Smooth muscle cell (in vitro differentiated cells): Measurements from ENCODE around the gene QRICH1. TPM values are rescaled to one million over a fixed set of nuclear protein-coding genes. Genes with fewer than 3 reads are reported as not detected.

ENCODE experiments used
- DNase-seq: peaks from one replicate; lab custom pipeline; 2025; ENCODE audit not compliant: unreplicated experiment; lab: John Stamatoyannopoulos, UW
- H2AFZ ChIP-seq: fragments of 200-600 bp; sonication (generic); 2 replicates; pipeline ENCODE4 v1.6.0; 2016; ENCODE audit warnings: antibody characterized with exemption, low read depth, mild to moderate bottlenecking
- H3F3A ChIP-seq: fragments of 200-600 bp; sonication (generic); 2 replicates; pipeline ENCODE4 v1.6.0; 2017; ENCODE audit warnings: antibody characterized with exemption, low read depth
- H3K27ac ChIP-seq: fragments of 200-600 bp; sonication (generic); 2 replicates; pipeline ENCODE4 v1.5.1; 2016; ENCODE audit warnings: low read depth, mild to moderate bottlenecking
- H3K27me3 ChIP-seq: fragments of 200-600 bp; sonication (generic); 2 replicates; pipeline ENCODE4 v1.6.1; 2016; ENCODE audit warnings: low read depth, mild to moderate bottlenecking
- H3K36me3 ChIP-seq: fragments of 200-600 bp; sonication (generic); 2 replicates; pipeline ENCODE4 v1.5.1; 2016; ENCODE audit warnings: low read depth
- H3K4me1 ChIP-seq: fragments of 200-600 bp; sonication (generic); 2 replicates; pipeline ENCODE4 v1.5.1; 2016; ENCODE audit warnings: low read depth
- H3K4me2 ChIP-seq: fragments of 200-600 bp; sonication (generic); 2 replicates; pipeline ENCODE4 v1.6.0; 2016; ENCODE audit warnings: mild to moderate bottlenecking
- H3K4me3 ChIP-seq: fragments of 200-600 bp; sonication (generic); 2 replicates; pipeline ENCODE4 v1.5.1; 2016; ENCODE audit warnings: mild to moderate bottlenecking
- H3K79me2 ChIP-seq: fragments of 200-600 bp; sonication (generic); 2 replicates; pipeline ENCODE4 v1.6.0; 2016; ENCODE audit warnings: low read depth, mild to moderate bottlenecking
- H3K9ac ChIP-seq: fragments of 200-600 bp; sonication (generic); 2 replicates; pipeline ENCODE4 v1.6.0; 2016; ENCODE audit warnings: low read depth
- H3K9me3 ChIP-seq: fragments of 200-600 bp; sonication (generic); replicated peaks from 2 replicates; pipeline ENCODE4 v1.5.1; 2016; ENCODE audit warnings: low read depth
- H4K20me1 ChIP-seq: fragments of 200-600 bp; sonication (generic); 2 replicates; pipeline ENCODE4 v1.6.0; 2016; ENCODE audit warnings: low read depth
- CTCF ChIP-seq: fragments of 200-600 bp; sonication (generic); IDR thresholded peaks from 2 replicates; pipeline ENCODE4 v1.5.1; 2017; ENCODE audit warnings: borderline replicate concordance, mild to moderate bottlenecking, antibody characterized with exemption; ENCODE audit not compliant: insufficient read depth, poor library complexity, severe bottlenecking
- WGBS: methylation state at CpG from one replicate; pipeline ENCODE4 v1.1.7; 2016; ENCODE audit warnings: low lambda C conversion rate; 5-methylcytosine and 5-hydroxymethylcytosine counted together
- polyA plus RNA-seq: library from polyadenylated mRNA; unstranded; fragments of >200 nt; fragmentation: Nextera tagmentation; extraction: Ambion mirVana; gene quantifications from 2 replicates; pipeline ENCODE4 v1.2.1, GENCODE V29; 2016
- total RNA-seq: library from RNA; depleted of rRNA; stranded (reverse); fragments of >200 nt; gene quantifications from 2 replicates; pipeline ENCODE4 v1.2.3, GENCODE V29; 2014

The QRICH1 gene
- total and polyA plus RNA-seq, 2 experiments from 2014 or later: 38.2 to 62.0 TPM

GRCh38 chr3:49124203-49124602 lies 30.3 kb upstream of the QRICH1 start:
- no peaks in the 10 kb centered on the region for H3K27me3 ChIP-seq
- no peak overlapping the region for H2AFZ ChIP-seq
- peaks cover 5% of the 10 kb centered on the region for H3K4me1 ChIP-seq
- peaks cover 17% of the 10 kb centered on the region for H3K79me2 ChIP-seq
- H3K4me2 ChIP-seq: no peak overlapping the region
- no peak for DNase-seq
- H3F3A ChIP-seq: peaks cover 15% of the 10 kb centered on the region
- H3K36me3 ChIP-seq: no peaks in the 10 kb centered on the region
- no peaks in the 10 kb centered on the region for H3K9me3 ChIP-seq
- no peak overlapping the region for H3K27ac ChIP-seq
- WGBS: 96% methylated on average over 7 of the region's 7 CpGs
- H3K9ac ChIP-seq: no peak overlapping the region
- TF ChIP-seq CTCF: no peak
- no peak overlapping the region for H3K4me3 ChIP-seq
- H4K20me1 ChIP-seq: no peaks in the 10 kb centered on the region

GRCh38 chr3:49123687-49124086 lies 29.8 kb upstream of the QRICH1 start:
- no peak overlapping the region for H3K27ac ChIP-seq
- 98% methylated on average over 17 of the region's 17 CpGs for WGBS
- H3K4me2 ChIP-seq: no peak overlapping the region
- no peak overlapping the region for H3K9ac ChIP-seq
- DNase-seq: no peak
- H3K79me2 ChIP-seq: peaks cover 21% of the 10 kb centered on the region
- no peak overlapping the region for H2AFZ ChIP-seq
- H3K36me3 ChIP-seq: no peaks in the 10 kb centered on the region
- H3F3A ChIP-seq: peaks cover 15% of the 10 kb centered on the region
- no peaks in the 10 kb centered on the region for H3K9me3 ChIP-seq
- peaks cover 5% of the 10 kb centered on the region for H3K4me1 ChIP-seq
- TF ChIP-seq CTCF: no peak
- no peak overlapping the region for H3K4me3 ChIP-seq
- no peaks in the 10 kb centered on the region for H4K20me1 ChIP-seq
- H3K27me3 ChIP-seq: no peaks in the 10 kb centered on the region

GRCh38 chr3:49122886-49123545 lies 29.1 kb upstream of the QRICH1 start:
- Histone ChIP-seq H3K36me3 (no peaks in the 10 kb centered on the region), H3K79me2 (peaks cover 26% of the 10 kb centered on the region), H3K4me2 (no peak overlapping the region), H3K9ac (no peak overlapping the region), H2AFZ (no peak overlapping the region), H4K20me1 (no peaks in the 10 kb centered on the region), H3K4me3 (no peak overlapping the region), H3F3A (peaks cover 15% of the 10 kb centered on the region), H3K4me1 (peaks cover 5% of the 10 kb centered on the region), H3K9me3 (no peaks in the 10 kb centered on the region), H3K27ac (no peak overlapping the region), H3K27me3 (no peaks in the 10 kb centered on the region)
- 97% methylated on average over 17 of the region's 17 CpGs for WGBS
- TF ChIP-seq CTCF: no peak
- no peak for DNase-seq

- no peak overlapping the region for H3K27ac ChIP-seq
- no peak for TF ChIP-seq CTCF
- no peak overlapping the region for H3K4me3 ChIP-seq
- H3K4me2 ChIP-seq: no peak overlapping the region
- H3K9ac ChIP-seq: no peak overlapping the region
- H3F3A ChIP-seq: peaks cover 15% of the 10 kb centered on the region
- no peak for DNase-seq
- 94% methylated on average over 7 of the region's 7 CpGs for WGBS
- no peak overlapping the region for H2AFZ ChIP-seq
- H3K79me2 ChIP-seq: peaks cover 26% of the 10 kb centered on the region
- no peaks in the 10 kb centered on the region for H3K27me3 ChIP-seq
- H3K9me3 ChIP-seq: no peaks in the 10 kb centered on the region
- H3K4me1 ChIP-seq: peaks cover 5% of the 10 kb centered on the region
- H4K20me1 ChIP-seq: no peaks in the 10 kb centered on the region
- no peaks in the 10 kb centered on the region for H3K36me3 ChIP-seq
These were observed 28.6 kb upstream of the QRICH1 start for GRCh38 chr3:49122451-49122850.
